SK-N-SH (cell line): Measurements from ENCODE around the gene STK17B. TPM values are rescaled to one million over a fixed set of nuclear protein-coding genes. Genes with fewer than 3 reads are reported as not detected.
A peak's percentile ranks its signal among the peaks of the same experiment; 100 is the strongest.

Experiments
- CTCF ChIA-PET: fragments of 300-600, 350-600 bp; formaldehyde crosslinking; extraction: SDS; loops from one replicate; lab custom pipeline; 2021; lab: Yijun Ruan, JAX
- POLR2A ChIA-PET: fragments of 350-600 bp; sonication (Branson Sonifier 250); formaldehyde crosslinking; extraction: SDS; loops from one replicate; lab custom pipeline; 2020; ENCODE audit warnings: antibody characterized with exemption, inconsistent platforms; lab: Yijun Ruan, JAX
- DNase-seq: peaks from one replicate; pipeline ENCODE4 v3.0.0; 2012
- H2AFZ ChIP-seq: fragments of 200-600 bp; sonication (generic); 2 replicates; pipeline ENCODE4 v1.8.1; 2016; ENCODE audit warnings: antibody characterized with exemption, mild to moderate bottlenecking, low read depth
- H3F3A ChIP-seq: fragments of 200-600 bp; sonication (generic); replicated peaks from 2 replicates; pipeline ENCODE3; 2016; ENCODE audit warnings: antibody characterized with exemption, mild to moderate bottlenecking; ENCODE audit not compliant: insufficient read depth
- H3K27ac ChIP-seq, 2 experiments: fragments of 200-500 bp in 1 of 2; fragments of 200-600 bp in 1 of 2; sonication (Bioruptor generic) in 1 of 2; sonication (generic), shearing (Covaris generic) in 1 of 2; 2 replicates each; pipeline versions ENCODE4 v1.5.1 to v1.6.1; 2014 to 2016; ENCODE audit warnings: low read depth in 2 of 2, inconsistent platforms in 1 of 2, low read length in 1 of 2, mild to moderate bottlenecking in 1 of 2, mixed read lengths in 1 of 2
- H3K27me3 ChIP-seq: fragments of 200-600 bp; sonication (generic), shearing (Covaris generic); 2 replicates; pipeline ENCODE4 v1.6.1; 2016; ENCODE audit warnings: mixed run types; ENCODE audit not compliant: insufficient read depth
- H3K36me3 ChIP-seq, 2 experiments: fragments of 200-500 bp in 1 of 2; fragments of 200-600 bp in 1 of 2; sonication (Bioruptor generic) in 1 of 2; sonication (generic) in 1 of 2; replicated peaks in 1 of 2; 2 replicates each; pipeline versions ENCODE3 to v1.5.1; 2014 to 2016; ENCODE audit warnings: low read length in 1 of 2, mild to moderate bottlenecking in 1 of 2; ENCODE audit not compliant: insufficient read depth in 2 of 2, control insufficient read depth in 1 of 2
- H3K4me1 ChIP-seq, 2 experiments: fragments of 200-500 bp in 1 of 2; fragments of 200-600 bp in 1 of 2; sonication (Bioruptor generic) in 1 of 2; sonication (generic), shearing (Covaris generic) in 1 of 2; 2 replicates each; pipeline versions ENCODE4 v1.5.1 to v1.6.1; 2014 to 2016; ENCODE audit warnings: low read depth in 1 of 2, low read length in 1 of 2, mixed run types in 1 of 2; ENCODE audit not compliant: insufficient read depth in 2 of 2, control insufficient read depth in 1 of 2
- H3K4me2 ChIP-seq: fragments of 200-600 bp; sonication (generic), shearing (Covaris generic); 2 replicates; pipeline ENCODE4 v1.6.1; 2017; ENCODE audit warnings: mixed run types
- H3K4me3 ChIP-seq, 2 experiments: fragments of 200-500 bp in 1 of 2; fragments of 200-600 bp in 1 of 2; sonication (Bioruptor generic) in 1 of 2; sonication (generic), shearing (Covaris generic) in 1 of 2; 2 replicates each; pipeline versions ENCODE4 v1.5.1 to v1.8.1; 2014 to 2016; ENCODE audit warnings: low read depth in 2 of 2, inconsistent platforms in 1 of 2, low read length in 1 of 2, mild to moderate bottlenecking in 1 of 2, mixed read lengths in 1 of 2, moderate library complexity in 1 of 2
- H3K79me2 ChIP-seq: fragments of 200-600 bp; sonication (generic); 2 replicates; pipeline ENCODE4 v1.8.1; 2017; ENCODE audit warnings: mild to moderate bottlenecking; ENCODE audit not compliant: insufficient read depth
- H3K9ac ChIP-seq: fragments of 200-600 bp; sonication (generic); 2 replicates; pipeline ENCODE4 v1.6.1; 2017; ENCODE audit warnings: mixed run types
- H3K9me2 ChIP-seq: fragments of 200-600 bp; sonication (generic); 2 replicates; pipeline ENCODE4 v1.6.1; 2017; ENCODE audit warnings: mixed run types
- H3K9me3 ChIP-seq: fragments of 200-600 bp; sonication (generic); 2 replicates; pipeline ENCODE4 v1.6.1; 2017; ENCODE audit warnings: mixed run types, mild to moderate bottlenecking, moderate library complexity
- H4K20me1 ChIP-seq: fragments of 200-600 bp; sonication (generic); 2 replicates; pipeline ENCODE4 v1.6.1; 2017; ENCODE audit warnings: mild to moderate bottlenecking, mixed run types; ENCODE audit not compliant: insufficient read depth
- CTCF ChIP-seq: fragments of 200-600 bp; sonication (generic); IDR thresholded peaks from 2 replicates; pipeline ENCODE4 v1.6.1; 2017; ENCODE audit warnings: antibody characterized with exemption, mild to moderate bottlenecking, moderate library complexity
- FOSL2 ChIP-seq: IDR thresholded peaks from 2 replicates; pipeline ENCODE4 v1.4.0; 2012; ENCODE audit warnings: low read depth, mild to moderate bottlenecking, moderate library complexity, borderline replicate concordance
- MEF2A ChIP-seq: IDR thresholded peaks from 2 replicates; pipeline ENCODE4 v1.4.0; 2012; ENCODE audit warnings: low read depth, borderline replicate concordance
- NFIC ChIP-seq: IDR thresholded peaks from 2 replicates; pipeline ENCODE4 v1.4.0; 2012; ENCODE audit warnings: borderline replicate concordance
- RCOR1 ChIP-seq: fragments of 150-350 bp; IDR thresholded peaks from 2 replicates; pipeline ENCODE4 v1.6.1; 2017; ENCODE audit warnings: antibody characterized with exemption, low read length
- RFX5 ChIP-seq: IDR thresholded peaks from 2 replicates; pipeline ENCODE4 v1.6.1; 2012; ENCODE audit warnings: mild to moderate bottlenecking, improper control_type of control experiment, low read length
- WGBS: methylation state at CpG from one replicate; pipeline ENCODE4 v1.1.6; 2017; ENCODE audit warnings: low lambda C conversion rate; 5-methylcytosine and 5-hydroxymethylcytosine counted together
- polyA plus RNA-seq, 3 experiments: library from polyadenylated mRNA; depleted of rRNA; stranded (reverse); fragments of >200 nt; gene quantifications; 2 replicates each; pipeline ENCODE4 v1.2.3, GENCODE V29; 2012

STK17B gene
- polyA plus RNA-seq, 1 of the 3 experiments (the other 2 are of a cell fraction): 5.1 TPM

GRCh38 chr2:196170213-196170605, 1.2 kb downstream of the STK17B start (continued):
- TF ChIP-seq RFX5: no peak
- TF ChIP-seq FOSL2: no peak

- H3K36me3 ChIP-seq: peaks cover 0 to 2% of the 10 kb centered on the region in 2 experiments
- peak overlapping the region; percentile 89 for H3K9ac ChIP-seq
- no peaks in the 10 kb centered on the region for H3K9me2 ChIP-seq
- H4K20me1 ChIP-seq: peaks cover 20% of the 10 kb centered on the region; the same call in 1 of the 2 replicates
- peak overlapping the region; percentile 90 for H3K4me2 ChIP-seq
- 21% methylated on average over 5 of the region's 5 CpGs for WGBS
- ChIA-PET POLR2A (no interaction called here), CTCF (interaction anchor here (1.6 kb wide), 1 partner anchor 101 kb away, joined by 4 read pairs; the partner anchor contains the start of gene DNAH7)
- H3K9me3 ChIP-seq: no peaks in the 10 kb centered on the region
- peaks cover 5 to 22% of the 10 kb centered on the region in 2 experiments; a peak in 3 of 4 replicates for H3K4me1 ChIP-seq
- peaks cover 32% of the 10 kb centered on the region for H3F3A ChIP-seq
- H3K27me3 ChIP-seq: no peaks in the 10 kb centered on the region
- H2AFZ ChIP-seq: no peak overlapping the region
- DNase-seq: no peak
- peak overlapping the region; percentile 78 to 92; a peak in 3 of 4 replicates for H3K4me3 ChIP-seq
- H3K27ac ChIP-seq: peak overlapping the region in 1 of 2 experiments; percentile 83; a peak in 2 of 4 replicates
- peaks cover 68% of the 10 kb centered on the region for H3K79me2 ChIP-seq
- TF ChIP-seq RFX5 (no peak), MEF2A (no peak), CTCF (no peak)
- TF ChIP-seq, all 33 proteins: peak for 0
These were observed 1.9 kb downstream of the STK17B start for GRCh38 chr2:196169516-196169915.

GRCh38 chr2:196168181-196168580, 3.2 kb downstream of the STK17B start:
- peak; percentile 48; the same call in 1 of the 2 replicates for TF ChIP-seq NFIC
- TF ChIP-seq RCOR1: no peak
- H3K4me3 ChIP-seq: peak overlapping the region; percentile 47 to 92; a peak in 3 of 4 replicates
- no peaks in the 10 kb centered on the region for H3K9me3 ChIP-seq
- peaks cover 81% of the 10 kb centered on the region for H3K79me2 ChIP-seq
- H3K27ac ChIP-seq: peak overlapping the region in 1 of 2 experiments; percentile 83; a peak in 2 of 4 replicates
- H3K36me3 ChIP-seq: peaks cover 0 to 8% of the 10 kb centered on the region in 2 experiments
- peak overlapping the region; percentile 89; the same call in 1 of the 2 replicates for H3K9ac ChIP-seq
- WGBS: 42% methylated on average over 4 of the region's 4 CpGs
- H3K9me2 ChIP-seq: no peaks in the 10 kb centered on the region
- POLR2A ChIA-PET: no interaction called here
- H4K20me1 ChIP-seq: peaks cover 20% of the 10 kb centered on the region; the same call in 1 of the 2 replicates
- no peaks in the 10 kb centered on the region for H3K27me3 ChIP-seq
- peaks cover 5 to 26% of the 10 kb centered on the region in 2 experiments; a peak in 3 of 4 replicates for H3K4me1 ChIP-seq
- 0 out of 2 replicates have a peak overlapping the region, but pooled peaks have one; percentile 13 for H2AFZ ChIP-seq
- peak overlapping the region; percentile 90 for H3K4me2 ChIP-seq
- DNase-seq: no peak
- CTCF ChIA-PET: no interaction called here
- H3F3A ChIP-seq: peaks cover 32% of the 10 kb centered on the region
